GM12892 (cell line): Measurements from ENCODE around the gene GALK1.

Experiments used
- DNase-seq: peaks from one replicate; pipeline ENCODE4 v3.0.0; 2011; ENCODE audit not compliant: insufficient read length
- FAIRE-seq: peaks from 2 replicates; lab custom pipeline; 2011; peaks lifted over from hg19 to GRCh38; lab: Jason Lieb, UNC
- POLR2A ChIP-seq: IDR thresholded peaks from 2 replicates; pipeline ENCODE4 v1.6.1; 2011; ENCODE audit warnings: low read depth, low read length, control low read depth
- POLR2AphosphoS5 ChIP-seq: IDR thresholded peaks from 2 replicates; pipeline ENCODE4 v1.6.1; 2011; ENCODE audit warnings: low read depth, low read length, control low read depth
- TAF1 ChIP-seq: IDR thresholded peaks from 2 replicates; pipeline ENCODE4 v1.6.1; 2011; ENCODE audit warnings: low read depth, mild to moderate bottlenecking, control low read depth, low read length, borderline replicate concordance

Gene GALK1

DNA sequence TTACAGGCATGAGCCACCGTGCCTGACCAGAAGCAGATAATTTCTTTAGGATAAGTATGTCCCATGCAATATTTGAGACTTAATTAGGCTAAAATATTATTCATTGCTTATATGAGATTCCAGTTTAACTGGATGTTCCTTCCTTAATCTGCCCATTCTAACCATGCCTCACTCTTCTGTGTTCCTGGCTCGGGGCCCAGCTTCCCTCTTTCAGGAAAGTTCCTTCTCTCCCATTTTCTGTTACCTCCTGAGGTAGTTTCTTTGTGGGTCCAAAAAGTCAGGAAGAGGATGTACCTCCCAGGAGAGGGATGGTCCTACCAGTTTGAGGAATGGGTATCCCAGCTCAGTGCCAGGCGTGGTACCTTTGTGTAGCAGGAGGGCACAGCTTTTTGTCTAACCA lies 42.9 kb upstream of the GALK1 start:
- no peak for FAIRE-seq
- TF ChIP-seq POLR2A (no peak), TAF1 (no peak), POLR2AphosphoS5 (no peak)
- DNase-seq, result no peak

DNA sequence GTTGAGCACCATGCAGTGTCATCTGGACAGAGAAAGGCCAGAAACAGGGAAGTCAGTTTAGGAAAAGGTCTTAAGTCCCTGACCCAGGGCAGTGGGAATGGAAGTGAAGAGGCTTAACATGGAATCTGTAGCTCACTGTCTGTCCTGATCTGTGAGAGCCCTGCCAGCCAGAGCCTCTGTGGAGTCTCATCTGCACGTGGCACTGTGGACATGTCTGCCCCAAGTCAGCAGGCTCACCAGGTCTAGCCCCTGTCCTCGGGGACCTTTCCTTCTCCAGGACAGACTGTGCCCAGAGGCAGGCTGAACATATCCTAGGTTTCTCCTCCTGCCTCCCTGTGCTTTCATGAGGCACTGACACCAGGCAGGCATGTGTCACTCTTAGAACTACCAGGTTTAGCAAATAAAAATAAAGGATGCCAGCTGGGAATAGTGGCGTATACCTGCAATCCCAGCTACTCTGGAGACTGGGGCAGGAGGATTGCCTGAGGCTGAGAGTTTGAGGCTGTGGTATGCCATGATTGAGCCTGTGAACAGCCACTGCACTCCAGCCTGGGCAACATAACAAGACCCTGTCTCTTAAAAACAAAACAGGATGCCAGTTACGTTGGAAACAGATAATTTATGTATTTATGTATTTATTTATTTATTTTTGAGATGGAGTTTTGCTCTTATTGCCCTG lies 42.0 kb upstream of the GALK1 start:
- DNase-seq (no peak), FAIRE-seq (no peak)
- TF ChIP-seq POLR2AphosphoS5, result no peak
- TF ChIP-seq POLR2A, result no peak
- no peak for TF ChIP-seq TAF1

DNA sequence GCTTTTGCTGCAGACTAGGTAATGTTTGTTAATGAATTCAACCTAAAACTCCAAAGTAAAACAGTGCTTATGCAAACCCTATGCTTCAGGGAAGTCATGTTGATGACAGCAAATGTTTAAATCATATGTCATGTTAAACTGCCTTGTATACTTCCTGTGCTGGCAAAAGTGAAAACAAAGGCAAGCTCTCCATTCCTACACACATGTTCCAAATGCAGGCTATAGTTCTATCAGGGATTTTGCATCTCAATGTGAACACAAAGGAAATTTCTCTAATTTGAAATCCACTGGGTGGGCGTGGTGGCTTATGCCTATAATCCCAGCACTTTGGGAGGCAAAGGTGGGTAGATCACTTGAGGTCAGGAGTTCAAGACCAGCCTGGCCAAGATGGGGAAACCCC lies 38.9 kb upstream of the GALK1 start:
- FAIRE-seq (no peak), DNase-seq (no peak)
- TF ChIP-seq POLR2AphosphoS5 (no peak), TAF1 (no peak), POLR2A (no peak)

DNA sequence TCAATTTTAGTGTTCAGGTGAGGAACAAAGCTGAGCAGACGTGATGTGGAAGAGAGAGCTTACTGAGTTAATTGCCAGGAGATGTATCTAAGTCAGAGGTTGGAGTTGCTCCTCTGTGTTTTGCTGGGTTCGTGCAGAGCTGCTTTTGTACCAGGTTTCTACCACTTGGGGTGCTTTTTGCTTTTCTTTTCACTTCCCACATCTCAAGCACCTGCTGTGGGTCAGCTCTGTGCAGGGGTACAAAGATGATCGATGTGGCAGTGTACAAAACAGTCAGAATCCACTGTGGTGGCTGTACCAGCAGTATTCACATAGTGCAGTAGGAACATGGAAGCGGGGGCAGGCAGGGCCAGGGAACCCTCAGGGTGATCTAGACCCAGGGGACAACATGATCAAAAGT lies 34.4 kb upstream of the GALK1 start:
- DNase-seq (no peak), FAIRE-seq (no peak)
- TF ChIP-seq POLR2AphosphoS5 (no peak), TAF1 (no peak), POLR2A (no peak)

DNA sequence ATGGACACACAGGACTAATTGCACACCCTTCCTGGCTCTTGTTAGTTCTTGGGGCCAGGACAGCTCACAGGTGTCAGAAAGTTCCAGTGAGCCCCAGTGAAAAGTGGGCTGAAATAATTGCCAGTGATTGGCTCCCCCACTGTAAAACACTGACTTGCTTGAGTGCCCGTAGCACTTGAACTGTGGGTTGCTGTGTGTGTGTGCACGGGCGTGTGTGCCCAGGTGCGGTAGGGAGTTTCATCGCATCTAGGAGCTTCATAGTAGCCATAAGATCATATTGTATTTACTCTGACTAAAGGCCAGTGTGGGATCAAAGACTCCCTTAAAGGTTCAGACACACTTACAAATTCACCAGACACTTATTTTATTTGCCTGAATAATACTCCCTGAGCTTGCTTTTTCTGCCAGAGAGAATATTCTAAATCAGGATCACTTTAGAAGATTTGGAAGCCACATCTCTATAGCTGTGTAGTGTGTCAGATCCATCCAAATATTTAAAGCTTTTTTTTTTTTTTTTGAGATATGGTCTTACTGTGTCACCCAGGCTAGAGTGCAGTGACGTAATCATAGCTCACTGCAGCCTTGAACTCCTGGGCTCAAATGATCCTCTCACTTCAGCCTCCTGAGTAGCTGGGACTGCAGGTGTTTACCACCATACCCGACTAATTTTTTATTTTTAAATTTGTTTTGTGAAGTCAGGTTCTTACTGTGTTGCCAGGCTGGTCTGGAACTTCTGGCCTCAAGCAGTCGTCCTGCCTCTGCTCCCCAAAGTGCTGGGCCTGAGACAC lies 31.0 kb upstream of the GALK1 start:
- no peak for TF ChIP-seq POLR2AphosphoS5
- no peak for TF ChIP-seq POLR2A
- TF ChIP-seq TAF1, result no peak
- FAIRE-seq (no peak), DNase-seq (no peak)

DNA sequence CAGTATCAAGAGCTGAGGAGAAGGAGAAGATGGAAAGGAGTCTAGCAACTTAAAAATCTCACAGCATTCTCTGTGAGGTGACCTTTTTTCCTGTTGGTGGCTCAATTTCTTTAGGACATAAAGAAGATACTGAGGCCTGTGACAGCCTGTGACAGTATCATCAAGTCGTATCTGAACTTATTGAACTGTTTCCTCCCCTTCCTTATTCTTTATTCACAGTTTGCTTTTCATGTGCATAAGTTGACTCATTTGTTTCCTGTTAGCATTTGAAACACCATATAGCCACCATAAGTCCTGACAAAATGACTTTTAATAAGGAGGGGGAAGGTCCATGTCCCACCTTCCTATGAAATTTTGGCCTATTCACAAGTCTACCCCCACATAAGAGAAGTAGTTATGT lies 28.5 kb upstream of the GALK1 start:
- DNase-seq (no peak), FAIRE-seq (no peak)
- TF ChIP-seq TAF1 (no peak), POLR2A (no peak), POLR2AphosphoS5 (no peak)

DNA sequence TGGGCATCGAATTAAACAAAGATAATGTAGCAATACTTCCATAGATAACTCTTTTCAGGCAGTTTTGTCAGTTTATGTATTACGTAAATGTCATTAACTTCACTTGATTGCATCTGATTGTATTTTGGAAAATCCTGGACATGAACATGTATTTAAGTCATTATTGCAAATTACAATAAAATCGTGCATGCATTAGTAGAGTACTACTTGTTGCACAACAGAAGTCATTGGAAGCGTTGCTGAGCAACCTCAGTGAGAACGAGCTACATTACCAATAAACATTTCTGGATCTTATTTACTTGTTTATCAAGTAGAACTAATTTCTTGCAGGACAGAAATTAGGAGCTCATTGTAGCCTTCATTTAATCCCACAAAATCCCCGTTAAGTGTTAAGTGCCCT lies 26.3 kb upstream of the GALK1 start:
- TF ChIP-seq POLR2A, result no peak
- TF ChIP-seq POLR2AphosphoS5, result no peak
- no peak for TF ChIP-seq TAF1
- DNase-seq (no peak), FAIRE-seq (no peak)

DNA sequence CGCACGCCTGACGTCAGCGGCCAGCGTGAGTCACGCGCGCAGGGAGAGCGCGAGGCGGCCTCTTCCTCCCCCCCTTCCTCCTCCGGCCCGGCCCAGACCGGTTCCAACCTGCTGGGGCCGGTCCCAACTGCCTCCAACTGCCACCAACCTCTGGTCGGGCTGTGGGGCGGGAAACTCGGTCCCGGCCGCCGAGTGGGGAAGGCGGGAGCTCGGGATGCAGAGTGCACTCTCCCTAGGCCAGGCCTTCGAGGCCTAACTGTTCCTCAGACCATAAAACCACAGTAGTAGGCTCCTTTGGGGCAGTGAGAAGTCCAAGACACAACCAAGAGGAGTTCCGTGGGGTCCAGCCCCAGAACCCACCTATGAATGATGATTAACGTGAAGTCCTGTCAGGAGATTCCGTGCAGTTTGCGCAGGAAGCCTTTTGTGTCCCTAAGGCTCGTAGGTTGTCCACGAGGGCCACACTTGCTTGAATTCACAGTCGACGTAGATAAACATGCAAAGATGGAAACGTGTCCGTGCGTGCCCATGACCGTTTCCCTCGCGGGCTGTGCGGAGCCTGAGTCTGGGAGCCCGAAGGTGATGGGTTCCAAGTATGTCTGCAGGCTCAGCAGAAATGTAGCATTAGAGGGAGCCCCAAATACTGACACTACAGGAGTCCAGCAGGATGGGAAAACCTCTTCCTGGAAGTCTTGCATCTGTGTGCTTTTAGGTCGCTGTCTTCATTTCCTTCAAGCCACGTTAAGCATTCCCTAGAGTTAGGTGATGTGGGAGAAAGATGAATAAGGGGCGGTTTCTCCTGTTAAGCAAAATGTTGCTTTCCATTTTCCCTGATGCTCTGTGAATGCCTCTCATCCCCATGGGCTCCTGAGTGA lies 20.3 kb upstream of the GALK1 start:
- DNase-seq (no peak), FAIRE-seq (peak; percentile 74)
- TF ChIP-seq POLR2A (peak; percentile 88), TAF1 (peak; percentile 72; the same call in 1 of the 2 replicates), POLR2AphosphoS5 (peak; percentile 82)

DNA sequence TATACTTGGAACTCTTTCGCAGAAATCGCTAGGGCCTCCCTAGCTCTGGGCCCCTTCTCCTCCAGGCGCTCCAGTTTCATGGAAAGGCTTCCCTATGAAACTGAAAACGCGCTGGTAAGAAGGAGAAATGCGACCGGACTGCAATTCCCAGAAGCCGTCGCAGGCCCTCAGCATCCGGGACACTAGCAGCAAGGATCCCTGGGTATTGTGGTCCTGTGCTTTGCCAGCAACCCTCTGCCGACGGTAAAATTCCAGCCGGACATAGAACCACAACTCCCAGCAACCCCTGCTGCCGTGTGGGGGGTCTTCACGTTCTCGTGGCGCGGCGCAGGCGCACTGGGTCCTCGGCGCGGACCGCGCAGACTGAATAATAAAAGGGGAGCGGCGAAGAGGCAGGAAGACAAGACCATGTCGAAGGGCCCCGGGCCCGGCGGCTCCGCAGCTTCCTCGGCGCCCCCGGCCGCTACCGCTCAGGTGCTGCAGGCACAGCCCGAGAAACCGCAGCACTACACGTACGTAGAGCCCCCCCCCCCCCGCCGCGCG lies 19.6 kb upstream of the GALK1 start, which contains the start of gene UNK:
TSS of gene UNK (plus strand) at position 334 of the 543 bp plus-strand sequence. CDS start at position 409, 75 bp downstream.
- DNase-seq (peak; percentile 88), FAIRE-seq (peak; percentile 97)
- TF ChIP-seq TAF1, result no peak
- TF ChIP-seq POLR2A, result no peak
- TF ChIP-seq POLR2AphosphoS5, result no peak

DNA sequence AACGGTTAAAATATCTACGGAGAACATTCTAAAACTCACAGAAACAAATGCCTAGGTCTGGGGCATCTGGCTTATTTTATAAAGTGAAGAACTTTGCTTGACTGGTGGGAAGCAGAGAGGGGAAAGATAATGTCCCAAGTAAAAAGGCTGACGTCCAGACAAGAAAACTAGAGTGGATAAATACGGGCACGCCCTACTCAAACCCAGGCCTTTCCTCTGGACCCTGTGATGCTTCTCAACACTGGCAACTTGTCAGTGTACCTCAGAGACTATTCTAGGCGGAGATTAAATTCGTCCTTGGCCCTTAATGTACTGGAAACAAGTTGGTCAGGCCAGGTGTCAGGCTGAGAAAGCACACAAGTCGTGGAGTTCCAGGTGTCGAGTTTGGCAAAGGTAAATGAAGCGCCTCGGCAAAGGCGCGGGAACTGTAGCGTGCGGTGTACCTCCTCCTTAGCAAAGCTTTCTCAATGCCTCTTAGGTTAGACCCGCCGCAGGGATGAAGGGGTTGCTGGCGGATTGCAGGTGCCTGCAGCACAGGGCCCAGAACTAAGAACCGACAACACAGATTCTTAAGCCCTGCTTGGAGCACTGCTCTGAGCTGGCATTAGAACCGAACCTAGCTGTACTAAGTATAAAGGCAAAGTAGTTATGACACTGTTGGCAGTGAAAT lies 18.9 kb upstream of the GALK1 start:
- TF ChIP-seq POLR2AphosphoS5 (no peak), POLR2A (no peak), TAF1 (no peak)
- FAIRE-seq (no peak), DNase-seq (no peak)
